Astrocyte (in vitro differentiated cells and primary cell): ENCODE data around the gene TBC1D5. TPM values are rescaled to one million over a fixed set of nuclear protein-coding genes. Genes with fewer than 3 reads are reported as not detected.
"Not testable (repeated sequence)": the region's sequence is repeated elsewhere in the genome, so short reads cannot be mapped to it uniquely, and the experiment has no call there.

Source experiments
- DNase-seq: peaks from one replicate; pipeline ENCODE4 v3.0.0-alpha.2; 2010; ENCODE audit warnings: low read depth
- FAIRE-seq: peaks from 2 replicates; lab custom pipeline; 2011; peaks lifted over from hg19 to GRCh38; lab: Jason Lieb, UNC
- H2AFZ ChIP-seq: 2 replicates; pipeline ENCODE4 v1.6.0; 2012; ENCODE audit warnings: low read depth, low read length, inconsistent platforms
- H3K27ac ChIP-seq: 2 replicates; pipeline ENCODE4 v1.5.1; 2011; ENCODE audit warnings: low read depth, low read length, inconsistent platforms
- H3K27me3 ChIP-seq: 2 replicates; pipeline ENCODE4 v1.6.0; 2011; ENCODE audit warnings: low read length, inconsistent platforms; ENCODE audit not compliant: insufficient read depth
- H3K36me3 ChIP-seq: 2 replicates; pipeline ENCODE4 v1.5.1; 2011; ENCODE audit warnings: low read length, inconsistent platforms; ENCODE audit not compliant: insufficient read depth
- H3K4me1 ChIP-seq: 2 replicates; pipeline ENCODE4 v1.5.1; 2011; ENCODE audit warnings: low read length, inconsistent platforms; ENCODE audit not compliant: insufficient read depth
- H3K4me2 ChIP-seq: 2 replicates; pipeline ENCODE4 v1.6.0; 2012; ENCODE audit warnings: low read length, inconsistent platforms
- H3K4me3 ChIP-seq: 2 replicates; pipeline ENCODE4 v1.5.1; 2011; ENCODE audit warnings: low read depth, mild to moderate bottlenecking, low read length, inconsistent platforms; ENCODE audit not compliant: insufficient read depth
- H3K79me2 ChIP-seq: 2 replicates; pipeline ENCODE4 v1.6.0; 2012; ENCODE audit warnings: mild to moderate bottlenecking, low read length, inconsistent platforms; ENCODE audit not compliant: insufficient read depth
- H3K9ac ChIP-seq: 2 replicates; pipeline ENCODE4 v1.6.0; 2012; ENCODE audit warnings: mild to moderate bottlenecking, low read length, inconsistent platforms
- H3K9me3 ChIP-seq: 2 replicates; pipeline ENCODE4 v1.5.1; 2012; ENCODE audit warnings: low read depth, mild to moderate bottlenecking, low read length, inconsistent platforms; ENCODE audit not compliant: insufficient read depth
- H4K20me1 ChIP-seq: 2 replicates; pipeline ENCODE4 v1.6.0; 2012; ENCODE audit warnings: low read length, inconsistent platforms; ENCODE audit not compliant: insufficient read depth
- H3K27ac Mint-ChIP-seq: one replicate; pipeline ENCODE4 v1.8.0; 2021; ENCODE audit warnings: mild to moderate bottlenecking, mixed read lengths; ENCODE audit not compliant: unreplicated experiment
- H3K27me3 Mint-ChIP-seq: one replicate; pipeline ENCODE4 v1.8.0; 2021; ENCODE audit warnings: low read depth, mixed read lengths; ENCODE audit not compliant: unreplicated experiment
- H3K36me3 Mint-ChIP-seq: one replicate; pipeline ENCODE4 v1.8.0; 2021; ENCODE audit warnings: low read depth, mixed read lengths; ENCODE audit not compliant: unreplicated experiment
- H3K4me1 Mint-ChIP-seq: one replicate; pipeline ENCODE4 v1.8.0; 2021; ENCODE audit warnings: low read depth, mixed read lengths; ENCODE audit not compliant: unreplicated experiment
- H3K4me3 Mint-ChIP-seq: one replicate; pipeline ENCODE4 v1.8.0; 2021; ENCODE audit warnings: mild to moderate bottlenecking, moderate library complexity, mixed read lengths; ENCODE audit not compliant: unreplicated experiment
- H3K9me3 Mint-ChIP-seq: one replicate; pipeline ENCODE4 v1.8.0; 2021; ENCODE audit warnings: mild to moderate bottlenecking, mixed read lengths; ENCODE audit not compliant: unreplicated experiment
- EZH2 ChIP-seq: IDR thresholded peaks from 2 replicates; pipeline ENCODE4 v1.6.1; 2012; ENCODE audit warnings: mild to moderate bottlenecking, low read length, inconsistent platforms; ENCODE audit not compliant: insufficient read depth
- total RNA-seq: library from RNA; stranded (reverse); gene quantifications from 2 replicates; pipeline ENCODE4 v1.2.1, GENCODE V29; 2021
- TF ChIP-seq, protein P1 (sequence below): IDR thresholded peaks from 2 replicates; pipeline ENCODE4 v1.5.1; 2011; ENCODE audit warnings: low read depth, mild to moderate bottlenecking, inconsistent platforms, low read length, moderate library complexity; ENCODE audit not compliant: insufficient read depth

Gene TBC1D5
- total RNA-seq, 1 donor from 2014 or later = 23.0 TPM

DNA sequence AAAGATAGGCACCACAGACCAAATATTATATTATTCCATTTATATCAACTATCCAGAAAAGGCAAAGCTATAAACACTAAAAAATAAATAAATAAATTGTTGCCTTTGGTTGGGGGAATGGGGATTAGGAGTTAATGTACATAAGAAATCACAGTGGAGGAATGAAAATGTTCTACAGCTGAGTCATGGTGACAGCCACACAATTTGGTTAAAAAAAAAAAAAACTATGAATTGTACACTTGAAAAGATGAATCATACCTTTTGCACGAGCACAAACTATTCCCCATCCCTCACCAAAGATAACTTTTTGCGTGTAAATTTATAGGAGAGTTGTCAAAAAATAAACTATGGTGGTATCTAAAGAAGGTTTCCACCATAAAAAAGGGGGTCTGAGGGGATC, 103.2 kb downstream of the TBC1D5 start:
- Histone ChIP-seq H3K4me2 (peak overlapping the region; percentile 72), H3K27ac (peak overlapping the region; percentile 79), H3K36me3 (no peaks in the 10 kb centered on the region), H3K4me3 (peak overlapping the region; percentile 39), H3K4me1 (peaks cover 21% of the 10 kb centered on the region), H4K20me1 (no peaks in the 10 kb centered on the region), H3K9ac (peak overlapping the region; percentile 53), H2AFZ (no peak overlapping the region), H3K27me3 (no peaks in the 10 kb centered on the region), H3K9me3 (no peaks in the 10 kb centered on the region), H3K79me2 (no peaks in the 10 kb centered on the region)
- Mint-ChIP-seq H3K4me3 (no peak overlapping the region), H3K27me3 (no peaks in the 10 kb centered on the region), H3K9me3 (peaks cover 2% of the 10 kb centered on the region), H3K36me3 (no peaks in the 10 kb centered on the region), H3K27ac (peak overlapping the region; percentile 99), H3K4me1 (peaks cover 36% of the 10 kb centered on the region)
- peak; percentile 13 for FAIRE-seq
- peak; percentile 73 for DNase-seq
- TF ChIP-seq, protein P1, sequence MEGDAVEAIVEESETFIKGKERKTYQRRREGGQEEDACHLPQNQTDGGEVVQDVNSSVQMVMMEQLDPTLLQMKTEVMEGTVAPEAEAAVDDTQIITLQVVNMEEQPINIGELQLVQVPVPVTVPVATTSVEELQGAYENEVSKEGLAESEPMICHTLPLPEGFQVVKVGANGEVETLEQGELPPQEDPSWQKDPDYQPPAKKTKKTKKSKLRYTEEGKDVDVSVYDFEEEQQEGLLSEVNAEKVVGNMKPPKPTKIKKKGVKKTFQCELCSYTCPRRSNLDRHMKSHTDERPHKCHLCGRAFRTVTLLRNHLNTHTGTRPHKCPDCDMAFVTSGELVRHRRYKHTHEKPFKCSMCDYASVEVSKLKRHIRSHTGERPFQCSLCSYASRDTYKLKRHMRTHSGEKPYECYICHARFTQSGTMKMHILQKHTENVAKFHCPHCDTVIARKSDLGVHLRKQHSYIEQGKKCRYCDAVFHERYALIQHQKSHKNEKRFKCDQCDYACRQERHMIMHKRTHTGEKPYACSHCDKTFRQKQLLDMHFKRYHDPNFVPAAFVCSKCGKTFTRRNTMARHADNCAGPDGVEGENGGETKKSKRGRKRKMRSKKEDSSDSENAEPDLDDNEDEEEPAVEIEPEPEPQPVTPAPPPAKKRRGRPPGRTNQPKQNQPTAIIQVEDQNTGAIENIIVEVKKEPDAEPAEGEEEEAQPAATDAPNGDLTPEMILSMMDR = no peak

DNA sequence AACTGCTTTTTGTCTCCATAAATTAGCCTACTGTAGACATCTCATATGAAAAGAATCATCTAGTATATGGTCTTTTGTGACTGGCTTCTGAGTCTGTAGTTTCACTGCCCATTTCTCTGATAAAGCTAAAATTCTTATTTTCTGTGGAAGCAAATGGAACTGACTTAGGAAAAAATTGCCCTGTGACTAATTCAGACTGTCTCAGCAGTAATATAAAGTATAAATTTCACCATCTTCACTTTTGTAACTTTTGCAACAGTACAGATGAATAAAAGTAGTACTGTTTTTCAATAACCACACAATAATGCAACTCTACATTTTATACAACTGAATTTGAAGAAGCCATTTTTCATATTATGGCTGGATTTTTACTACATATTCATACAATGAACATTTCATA, 104.1 kb downstream of the TBC1D5 start:
- TF ChIP-seq, protein P1 = no peak
- no peak for TF ChIP-seq EZH2
- H3K4me3 Mint-ChIP-seq = no peak overlapping the region
- Histone ChIP-seq H3K9me3 (no peaks in the 10 kb centered on the region), H4K20me1 (no peaks in the 10 kb centered on the region), H3K27ac (no peak overlapping the region), H2AFZ (no peak overlapping the region), H3K79me2 (no peaks in the 10 kb centered on the region), H3K4me3 (no peak overlapping the region), H3K27me3 (no peaks in the 10 kb centered on the region), H3K9ac (no peak overlapping the region), H3K4me1 (peaks cover 21% of the 10 kb centered on the region), H3K36me3 (no peaks in the 10 kb centered on the region), H3K4me2 (no peak overlapping the region)
- DNase-seq (no peak), FAIRE-seq (no peak)
- H3K27ac Mint-ChIP-seq = peak overlapping the region; percentile 67
- no peaks in the 10 kb centered on the region for H3K27me3 Mint-ChIP-seq
- peaks cover 32% of the 10 kb centered on the region for H3K4me1 Mint-ChIP-seq
- peaks cover 2% of the 10 kb centered on the region for H3K9me3 Mint-ChIP-seq
- H3K36me3 Mint-ChIP-seq = no peaks in the 10 kb centered on the region

DNA sequence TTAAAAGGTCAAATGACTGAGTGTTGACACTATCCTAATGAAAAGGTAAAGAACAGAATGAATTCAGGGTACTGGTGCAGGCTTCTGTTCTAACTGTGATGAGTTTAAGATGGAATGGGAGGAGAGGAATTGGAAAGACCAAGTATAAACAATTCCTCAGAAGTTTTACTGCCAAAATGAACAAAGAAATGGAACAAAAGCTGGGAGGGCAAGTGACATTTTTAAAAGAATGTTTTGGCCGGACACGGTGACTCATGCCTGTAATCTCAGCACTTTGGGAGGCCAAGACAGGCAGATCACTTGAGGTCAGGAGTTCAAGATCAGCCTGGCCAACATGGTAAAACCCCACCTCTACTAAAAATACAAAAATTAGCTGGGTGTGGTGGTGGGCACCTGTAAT, 106.8 kb downstream of the TBC1D5 start:
- not testable (repeated sequence) for H3K9ac ChIP-seq, H3K9me3 Mint-ChIP-seq, H2AFZ ChIP-seq, H3K9me3 ChIP-seq, H3K36me3 ChIP-seq, H3K4me3 ChIP-seq, FAIRE-seq, H3K4me3 Mint-ChIP-seq, H3K27ac Mint-ChIP-seq, H3K79me2 ChIP-seq, H3K27me3 ChIP-seq, H3K27me3 Mint-ChIP-seq, H4K20me1 ChIP-seq, H3K36me3 Mint-ChIP-seq
- peak; percentile 65 for DNase-seq
- peak overlapping the region; percentile 28 for H3K27ac ChIP-seq
- H3K4me1 ChIP-seq = peaks cover 29% of the 10 kb centered on the region
- H3K4me2 ChIP-seq = peak overlapping the region; percentile 58
- H3K4me1 Mint-ChIP-seq = peaks cover 32% of the 10 kb centered on the region
